Spleen (tissue), 7 donors: Measurements from ENCODE around the gene ADCY2.

Experiments used
- CTCF ChIP-seq, 11 experiments: fragments of 200-600 bp in 7 of 11; fragments of 450-650 bp in 4 of 11; sonication (generic) in 4 of 11; IDR thresholded peaks in 8 of 11; conservative IDR thresholded peaks in 3 of 11; 1 replicate in 7 of 11; 2 replicates in 4 of 11; pipeline versions ENCODE4 v1.4.0 to v1.8.0; 2016 to 2021; ENCODE audit warnings: antibody characterized with exemption in 11 of 11, inconsistent platforms in 4 of 11, mild to moderate bottlenecking in 1 of 11
- POLR2A ChIP-seq, 3 donors: fragments of 450-650 bp; IDR thresholded peaks; one replicate each; pipeline ENCODE4 v1.5.1; 2017; ENCODE audit warnings: antibody characterized with exemption in 3 of 3, mild to moderate bottlenecking in 1 of 3
- POLR2AphosphoS5 ChIP-seq, 3 donors: sonication (generic); formaldehyde crosslinking; IDR thresholded peaks; one replicate each; pipeline ENCODE4 v1.5.1; 2017; ENCODE audit warnings: antibody characterized with exemption in 3 of 3
- donor health status: DM: no; HTN: no; CAD: no; lungs with moderate emphysema.
- donor health status: DM: no; HTN: no; CAD: no.
- donor health status: DM: no; HTN: no; CAD: no.

GRCh38 chr5:7759257-7759871 lies 363.4 kb downstream of the ADCY2 start:
- no peak for TF ChIP-seq POLR2A (IDR thresholded peaks at IDR 0.05)
- TF ChIP-seq CTCF (IDR thresholded peaks at IDR 0.05 in 8 of 11, conservative IDR thresholded peaks at IDR 0.05 in 3 of 11), result no peak
- TF ChIP-seq POLR2AphosphoS5 (IDR thresholded peaks at IDR 0.05), result no peak
